DOHH2 (cell line): ENCODE data around the gene ZNF385C.

ENCODE experiments used
- CTCF ChIP-seq: fragments of 200-600 bp; sonication (generic); IDR thresholded peaks from one replicate; pipeline ENCODE4 v1.5.1; 2014; ENCODE audit warnings: antibody characterized with exemption, mild to moderate bottlenecking, low read depth, low read length; ENCODE audit not compliant: poor library complexity, severe bottlenecking
- EZH2phosphoT487 ChIP-seq: fragments of 200-600 bp; sonication (generic); IDR thresholded peaks from 2 replicates; pipeline ENCODE4 v1.6.1; 2017; ENCODE audit warnings: borderline replicate concordance, mild to moderate bottlenecking, antibody characterized with exemption, low read length, moderate library complexity, mixed read lengths

GRCh38 chr17:42098730-42099399, 592 bp upstream of the ZNF385C start:
- no peak for TF ChIP-seq CTCF
- no peak for TF ChIP-seq EZH2phosphoT487
